Activated T-cell treated with anti-CD3 and anti-CD28 coated beads, Interleukin-2, amount 50 U/mL, for 72 hours (primary cell): ENCODE results near the gene CPLX3. TPM values are rescaled to one million over a fixed set of nuclear protein-coding genes. Genes with fewer than 3 reads are reported as not detected.
A peak's percentile ranks its signal among the peaks of the same experiment; 100 is the strongest.

ENCODE experiments used
- ATAC-seq, 2 donors: fragments of 150-1000 bp; cut with Tn5 transposase; replicated peaks in 1 of 2; 2 replicates each; pipeline ENCODE4 v1.10.0; 2021; ENCODE audit warnings: moderate library complexity in 2 of 2, mild to moderate bottlenecking in 1 of 2
- DNase-seq, 2 donors: peaks; one replicate each; pipeline ENCODE4 v3.0.0; 2021 to 2022; ENCODE audit warnings: mixed read lengths in 1 of 2
- H3K27ac Mint-ChIP-seq: one replicate; pipeline ENCODE4 v1.8.0; 2022; ENCODE audit warnings: mild to moderate bottlenecking, moderate library complexity, mixed read lengths
- H3K27me3 Mint-ChIP-seq: one replicate; pipeline ENCODE4 v1.8.0; 2022; ENCODE audit warnings: low read depth, mixed read lengths
- H3K36me3 Mint-ChIP-seq, 2 donors: one replicate each; pipeline ENCODE4 v1.8.0; 2022; ENCODE audit warnings: mixed read lengths in 2 of 2, mild to moderate bottlenecking in 1 of 2; ENCODE audit not compliant: insufficient read depth in 2 of 2
- H3K4me1 Mint-ChIP-seq: one replicate; pipeline ENCODE4 v1.8.0; 2022; ENCODE audit warnings: low read depth, mixed read lengths
- H3K4me3 Mint-ChIP-seq, 2 donors: one replicate each; pipeline ENCODE4 v1.8.0; 2022; ENCODE audit warnings: mild to moderate bottlenecking in 2 of 2, mixed read lengths in 2 of 2, moderate library complexity in 2 of 2
- H3K9me3 Mint-ChIP-seq, 2 donors: one replicate each; pipeline ENCODE4 v1.8.0; 2022; ENCODE audit warnings: mixed read lengths in 2 of 2
- total RNA-seq, 2 donors: library from RNA; stranded (reverse); gene quantifications; one replicate each; pipeline ENCODE4 v1.2.3, GENCODE V29; 2022

The CPLX3 gene
- total RNA-seq, result under 1 TPM; 0.14 to 0.17 TPM

- peaks cover 24% of the 10 kb centered on the region for H3K4me1 Mint-ChIP-seq
- H3K4me3 Mint-ChIP-seq, result no peak within 1 kb of the TSS
- no peaks in the 10 kb centered on the region for H3K36me3 Mint-ChIP-seq
- H3K9me3 Mint-ChIP-seq, result no peaks in the 10 kb centered on the region
- H3K27me3 Mint-ChIP-seq, result peaks cover 50% of the 10 kb centered on the region
- DNase-seq (peak; percentile 50 to 61), ATAC-seq (peak; percentile 14 to 19)
- no peak within 1 kb of the TSS for H3K27ac Mint-ChIP-seq
These were observed at the start of gene CPLX3 for GRCh38 chr15:74826364-74826819. Gene CPLX3, plus strand, starts transcription at chr15:74826627. Its CDS starts 77 bp downstream, at chr15:74826704.

- peak; percentile 68 to 75 for DNase-seq
- H3K4me3 Mint-ChIP-seq, result peak overlapping the region; percentile 91 to 98
- peak; percentile 41 to 54 for ATAC-seq
- H3K9me3 Mint-ChIP-seq, result no peaks in the 10 kb centered on the region
- H3K4me1 Mint-ChIP-seq, result peaks cover 83% of the 10 kb centered on the region
- H3K27ac Mint-ChIP-seq, result peak overlapping the region; percentile 98
- no peaks in the 10 kb centered on the region for H3K27me3 Mint-ChIP-seq
- peaks cover 1 to 3% of the 10 kb centered on the region in 2 donors for H3K36me3 Mint-ChIP-seq
These were observed 49.3 kb upstream of the CPLX3 start for GRCh38 chr15:74776821-74777768.

- ATAC-seq, result peak in 1 of 2 donors; percentile 3
- Mint-ChIP-seq H3K27me3 (no peaks in the 10 kb centered on the region), H3K4me3 (peak overlapping the region; percentile 91 to 98)
These were observed 48.4 kb upstream of the CPLX3 start for GRCh38 chr15:74777769-74778598.

GRCh38 chr15:74778599-74778970 is 47.8 kb upstream of the CPLX3 start:
- Mint-ChIP-seq H3K36me3 (peaks cover 1 to 6% of the 10 kb centered on the region in 2 donors), H3K9me3 (no peaks in the 10 kb centered on the region), H3K27me3 (no peaks in the 10 kb centered on the region), H3K4me3 (peak overlapping the region; percentile 91 to 98), H3K4me1 (peaks cover 83% of the 10 kb centered on the region), H3K27ac (peak overlapping the region; percentile 98)
- DNase-seq (no peak), ATAC-seq (no peak)

More at GRCh38 chr15:74777769-74778598, 48.4 kb upstream of the CPLX3 start:
- Mint-ChIP-seq H3K36me3 (peaks cover 1 to 3% of the 10 kb centered on the region in 2 donors), H3K9me3 (no peaks in the 10 kb centered on the region), H3K4me1 (peaks cover 83% of the 10 kb centered on the region), H3K27ac (peak overlapping the region; percentile 98)
- DNase-seq, result no peak

GRCh38 chr15:74779162-74779648 is 47.2 kb upstream of the CPLX3 start:
- peaks cover 82% of the 10 kb centered on the region for H3K4me1 Mint-ChIP-seq
- H3K27me3 Mint-ChIP-seq, result no peaks in the 10 kb centered on the region
- H3K4me3 Mint-ChIP-seq, result peak overlapping the region; percentile 91 to 98
- H3K27ac Mint-ChIP-seq, result peak overlapping the region; percentile 98
- H3K36me3 Mint-ChIP-seq, result peaks cover 1 to 8% of the 10 kb centered on the region in 2 donors
- H3K9me3 Mint-ChIP-seq, result no peaks in the 10 kb centered on the region
- no peak for DNase-seq
- no peak for ATAC-seq

GRCh38 chr15:74780523-74781430 is 45.6 kb upstream of the CPLX3 start:
- peaks cover 3 to 15% of the 10 kb centered on the region in 2 donors for H3K36me3 Mint-ChIP-seq

GRCh38 chr15:74781431-74782258 is 44.8 kb upstream of the CPLX3 start, which contains the start of gene CSK:
Gene CSK, plus strand, starts transcription at chr15:74782080. Its CDS starts 16,218 bp downstream, at chr15:74798298.
- peak within 1 kb of the TSS; percentile 98 for H3K27ac Mint-ChIP-seq
- H3K4me1 Mint-ChIP-seq, result peaks cover 82% of the 10 kb centered on the region
- no peaks in the 10 kb centered on the region for H3K9me3 Mint-ChIP-seq
- H3K36me3 Mint-ChIP-seq, result peaks cover 3 to 18% of the 10 kb centered on the region in 2 donors
- DNase-seq (peak; percentile 83 to 89), ATAC-seq (peak; percentile 61 to 65)
- peak within 1 kb of the TSS; percentile 91 to 98 for H3K4me3 Mint-ChIP-seq
- no peaks in the 10 kb centered on the region for H3K27me3 Mint-ChIP-seq

More at GRCh38 chr15:74780523-74781430, 45.6 kb upstream of the CPLX3 start:
- no peaks in the 10 kb centered on the region for H3K9me3 Mint-ChIP-seq
- peak overlapping the region; percentile 91 to 98 for H3K4me3 Mint-ChIP-seq
- H3K27me3 Mint-ChIP-seq, result no peaks in the 10 kb centered on the region
- DNase-seq, result peak; percentile 57 to 60
- H3K27ac Mint-ChIP-seq, result peak overlapping the region; percentile 98
- peaks cover 84% of the 10 kb centered on the region for H3K4me1 Mint-ChIP-seq
- peak; percentile 32 to 33 for ATAC-seq

- ATAC-seq (peak; percentile 25 to 29), DNase-seq (peak; percentile 66 to 70)
- peak overlapping the region; percentile 88 to 90 for H3K4me3 Mint-ChIP-seq
- H3K4me1 Mint-ChIP-seq, result peaks cover 80% of the 10 kb centered on the region
- no peaks in the 10 kb centered on the region for H3K9me3 Mint-ChIP-seq
- H3K27ac Mint-ChIP-seq, result peak overlapping the region; percentile 91
- H3K27me3 Mint-ChIP-seq, result no peaks in the 10 kb centered on the region
- H3K36me3 Mint-ChIP-seq, result peaks cover 3 to 18% of the 10 kb centered on the region in 2 donors
These were observed 44.0 kb upstream of the CPLX3 start for GRCh38 chr15:74782259-74783071.

GRCh38 chr15:74783072-74783807 is 43.2 kb upstream of the CPLX3 start:
- Mint-ChIP-seq H3K36me3 (peaks cover 3 to 18% of the 10 kb centered on the region in 2 donors), H3K9me3 (no peaks in the 10 kb centered on the region), H3K4me3 (peak overlapping the region; percentile 88 to 90), H3K27me3 (no peaks in the 10 kb centered on the region), H3K27ac (peak overlapping the region; percentile 91), H3K4me1 (peaks cover 80% of the 10 kb centered on the region)
- DNase-seq (no peak), ATAC-seq (no peak)

- Mint-ChIP-seq H3K9me3 (no peaks in the 10 kb centered on the region), H3K4me1 (peaks cover 80% of the 10 kb centered on the region), H3K27ac (peak overlapping the region; percentile 91), H3K27me3 (no peaks in the 10 kb centered on the region), H3K36me3 (peaks cover 3 to 18% of the 10 kb centered on the region in 2 donors), H3K4me3 (peak overlapping the region; percentile 88 to 90)
- ATAC-seq (no peak), DNase-seq (no peak)
These were observed 42.6 kb upstream of the CPLX3 start for GRCh38 chr15:74783808-74784175.
